ENCODE data around the gene MPDZ.

MPDZ gene

GRCh38 chr9:13070612-13071595 lies 208.6 kb downstream of the MPDZ start:
- H3K79me2 ChIP-seq: no peaks in the 10 kb centered on the region
- no peak overlapping the region for H3K9ac ChIP-seq
- H3K27me3 ChIP-seq (ENCODE audit: control insufficient read depth, insufficient read depth, low read length): no peaks in the 10 kb centered on the region
- TF ChIP-seq CTCF (IDR thresholded peaks at IDR 0.05): no peak
- no peak overlapping the region for H3K27ac ChIP-seq
- H3K4me1 ChIP-seq: no peaks in the 10 kb centered on the region
- no peak overlapping the region for H2AFZ ChIP-seq
- no peaks in the 10 kb centered on the region for H3K9me3 ChIP-seq (ENCODE audit: control insufficient read depth, low read length)
- H3K4me3 ChIP-seq (ENCODE audit: low read depth, low read length): no peak overlapping the region
- no peaks in the 10 kb centered on the region for H3K36me3 ChIP-seq (ENCODE audit: control insufficient read depth, insufficient read depth, low read length)
- H3K4me2 ChIP-seq (ENCODE audit: low read length): no peak overlapping the region

- no peak overlapping the region for H3K27ac ChIP-seq
- no peaks in the 10 kb centered on the region for H3K4me1 ChIP-seq
- H3K4me3 ChIP-seq (ENCODE audit: low read depth, low read length): no peak overlapping the region
These were observed 210.0 kb downstream of the MPDZ start for GRCh38 chr9:13069498-13069897.

GRCh38 chr9:13064676-13065075 lies 214.8 kb downstream of the MPDZ start:
- no peaks in the 10 kb centered on the region for H3K9me3 ChIP-seq (ENCODE audit: control insufficient read depth, low read length)
- H3K4me1 ChIP-seq: no peaks in the 10 kb centered on the region
- H3K36me3 ChIP-seq (ENCODE audit: control insufficient read depth, insufficient read depth, low read length): no peaks in the 10 kb centered on the region
- H3K4me2 ChIP-seq (ENCODE audit: low read length): no peak overlapping the region
- no peak overlapping the region for H3K27ac ChIP-seq
- no peaks in the 10 kb centered on the region for H3K27me3 ChIP-seq (ENCODE audit: control insufficient read depth, insufficient read depth, low read length)
- no peak overlapping the region for H2AFZ ChIP-seq
- H3K4me3 ChIP-seq (ENCODE audit: low read depth, low read length): no peak overlapping the region
- no peak overlapping the region for H3K9ac ChIP-seq
- TF ChIP-seq CTCF (IDR thresholded peaks at IDR 0.05): no peak
- no peaks in the 10 kb centered on the region for H3K79me2 ChIP-seq

More at GRCh38 chr9:13069498-13069897, 210.0 kb downstream of the MPDZ start:
- no peaks in the 10 kb centered on the region for H3K9me3 ChIP-seq (ENCODE audit: control insufficient read depth, low read length)
- no peaks in the 10 kb centered on the region for H3K79me2 ChIP-seq
- no peak overlapping the region for H2AFZ ChIP-seq
- H3K4me2 ChIP-seq (ENCODE audit: low read length): no peak overlapping the region
- H3K27me3 ChIP-seq (ENCODE audit: control insufficient read depth, insufficient read depth, low read length): no peaks in the 10 kb centered on the region
- no peak overlapping the region for H3K9ac ChIP-seq
- H3K36me3 ChIP-seq (ENCODE audit: control insufficient read depth, insufficient read depth, low read length): no peaks in the 10 kb centered on the region
- no peak for TF ChIP-seq CTCF (IDR thresholded peaks at IDR 0.05)

- TF ChIP-seq CTCF (IDR thresholded peaks at IDR 0.05): no peak
These were observed 215.5 kb downstream of the MPDZ start for GRCh38 chr9:13063880-13064459.

More at GRCh38 chr9:13063880-13064459, 215.5 kb downstream of the MPDZ start:
- Histone ChIP-seq H3K4me3 (ENCODE audit: low read depth, low read length) (no peak overlapping the region), H3K36me3 (ENCODE audit: control insufficient read depth, insufficient read depth, low read length) (no peaks in the 10 kb centered on the region), H3K9me3 (ENCODE audit: control insufficient read depth, low read length) (no peaks in the 10 kb centered on the region), H3K79me2 (no peaks in the 10 kb centered on the region), H3K4me1 (no peaks in the 10 kb centered on the region), H2AFZ (no peak overlapping the region), H3K9ac (no peak overlapping the region), H3K4me2 (ENCODE audit: low read length) (no peak overlapping the region), H3K27ac (no peak overlapping the region), H3K27me3 (ENCODE audit: control insufficient read depth, insufficient read depth, low read length) (no peaks in the 10 kb centered on the region)
